CD4-positive, alpha-beta T cell treated with Interleukin-4 for 4 hours (primary cell): ENCODE measurements around the gene PRKCQ.
"Not testable (repeated sequence)": the region's sequence is repeated elsewhere in the genome, so short reads cannot be mapped to it uniquely, and the experiment has no call there.

Experiments used
- DNase-seq: peaks from one replicate; pipeline ENCODE4 v3.0.0-alpha.2; 2020

The PRKCQ gene

DNA sequence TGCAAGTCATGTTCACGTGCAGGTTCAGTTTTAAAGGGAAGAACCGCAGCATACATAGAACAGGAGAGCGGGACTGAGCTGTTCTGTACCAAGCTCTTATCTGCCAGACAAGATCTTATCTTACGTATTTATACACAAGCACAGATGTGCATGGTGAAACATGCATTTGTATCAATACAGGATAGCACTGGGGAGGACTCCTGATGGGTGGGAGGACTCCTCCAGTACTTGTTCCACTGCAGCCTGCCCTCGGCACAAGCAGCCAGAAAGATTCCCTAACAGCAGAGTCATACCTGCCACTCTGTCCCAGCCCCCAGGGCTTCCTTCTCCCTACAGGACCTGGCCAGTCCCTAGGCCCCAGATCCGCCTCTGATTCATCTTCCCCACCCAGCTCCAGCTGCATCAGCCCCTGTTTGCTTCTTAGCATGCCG is 13.2 kb upstream of the PRKCQ start:
- DNase-seq, result peak; percentile 82

DNA sequence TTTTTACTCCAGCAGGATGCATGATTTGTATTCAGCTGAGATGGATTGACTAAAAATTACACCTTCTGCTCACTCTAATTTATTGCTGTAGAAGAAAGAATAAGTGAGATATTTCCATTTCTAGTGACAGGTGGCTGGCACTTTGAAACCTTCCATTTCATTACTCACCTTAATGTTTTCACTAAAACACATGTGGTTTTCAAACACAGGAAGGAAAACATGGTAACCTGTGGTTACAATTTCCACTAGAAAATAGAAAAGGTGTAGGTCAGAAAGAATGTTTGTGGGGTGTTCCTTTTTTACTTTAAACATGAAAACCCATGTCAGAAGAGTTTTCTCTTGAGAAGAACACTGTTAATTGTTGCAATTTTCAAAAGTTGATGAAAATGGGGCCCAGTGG is 12.0 kb upstream of the PRKCQ start:
- DNase-seq, result peak; percentile 88

DNA sequence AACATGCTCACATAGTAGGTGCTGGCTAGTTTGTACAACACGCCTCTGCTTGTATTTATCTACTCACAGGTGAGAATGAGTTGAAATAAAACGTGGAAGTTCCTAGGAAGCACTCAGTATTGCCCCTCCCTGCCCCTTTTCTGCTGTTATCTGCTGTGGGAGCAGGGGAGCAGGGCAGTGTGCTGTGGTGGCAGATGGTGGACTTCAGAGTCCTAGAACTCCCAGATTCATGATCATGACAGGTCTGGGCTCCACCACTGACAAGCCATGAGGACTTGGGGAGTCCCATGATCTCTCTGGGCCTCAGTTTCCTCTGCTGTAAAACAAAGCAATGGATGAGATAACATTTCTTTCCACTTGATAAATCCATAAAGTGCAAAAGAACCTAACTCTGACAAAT is 11.6 kb upstream of the PRKCQ start:
- DNase-seq, result no peak

DNA sequence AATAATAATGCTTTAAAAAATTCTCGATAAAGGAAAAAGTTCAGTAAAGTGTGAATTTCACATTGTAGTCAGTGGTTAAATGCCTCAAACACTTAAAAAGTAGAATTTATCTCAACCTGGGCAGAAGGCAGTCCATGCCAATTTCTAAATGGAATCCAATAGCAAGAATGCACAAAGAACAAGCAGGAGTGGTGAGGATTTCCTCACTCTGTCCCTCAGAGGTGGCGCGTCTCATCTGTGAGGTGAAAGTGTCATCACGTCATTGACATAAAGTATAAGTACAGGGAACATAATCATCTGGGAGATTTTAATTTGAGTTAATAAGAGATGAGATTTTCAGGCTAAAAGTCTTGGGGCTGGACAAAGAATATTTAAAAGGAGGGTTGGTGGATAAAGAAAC is 10.0 kb upstream of the PRKCQ start:
- DNase-seq, result no peak

DNA sequence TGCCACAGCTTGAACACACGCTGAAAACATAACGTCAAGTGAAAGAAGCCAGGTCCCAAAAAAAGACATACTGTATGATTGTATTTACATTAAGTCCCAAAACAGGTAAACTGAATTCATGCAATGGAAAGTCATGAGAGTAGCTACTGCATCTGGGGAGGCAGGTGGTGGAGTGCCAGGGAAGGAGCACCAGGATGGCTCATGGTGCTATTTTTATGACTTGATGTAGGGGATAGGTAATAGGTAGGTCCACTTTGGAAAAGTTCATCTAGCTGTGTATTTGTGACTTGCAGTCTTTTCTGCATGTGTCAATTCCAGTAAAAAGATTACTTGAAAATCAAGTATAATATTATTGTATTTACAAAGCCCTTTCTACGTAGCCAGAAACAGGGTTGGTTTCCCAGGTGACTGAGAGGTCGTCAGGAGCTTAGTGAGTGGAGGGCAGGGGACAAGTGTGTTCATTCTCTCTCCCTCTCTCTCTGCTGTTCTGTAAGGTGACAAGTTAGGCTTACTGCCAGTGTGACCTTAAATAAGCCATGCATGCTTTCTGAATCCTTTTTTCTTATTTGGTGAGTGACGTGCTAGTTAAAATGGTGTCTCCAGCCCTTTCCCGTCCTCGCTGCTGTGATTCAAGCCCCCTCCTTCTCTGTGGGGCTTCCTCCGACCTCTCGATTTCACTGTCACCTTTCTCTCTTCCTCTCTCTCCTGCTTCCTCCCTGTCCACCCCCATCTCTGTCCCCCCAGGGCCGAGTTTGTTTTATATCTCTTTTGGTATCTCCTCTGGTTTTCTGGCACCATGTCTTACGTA is 9.4 kb upstream of the PRKCQ start:
- no peak for DNase-seq

DNA sequence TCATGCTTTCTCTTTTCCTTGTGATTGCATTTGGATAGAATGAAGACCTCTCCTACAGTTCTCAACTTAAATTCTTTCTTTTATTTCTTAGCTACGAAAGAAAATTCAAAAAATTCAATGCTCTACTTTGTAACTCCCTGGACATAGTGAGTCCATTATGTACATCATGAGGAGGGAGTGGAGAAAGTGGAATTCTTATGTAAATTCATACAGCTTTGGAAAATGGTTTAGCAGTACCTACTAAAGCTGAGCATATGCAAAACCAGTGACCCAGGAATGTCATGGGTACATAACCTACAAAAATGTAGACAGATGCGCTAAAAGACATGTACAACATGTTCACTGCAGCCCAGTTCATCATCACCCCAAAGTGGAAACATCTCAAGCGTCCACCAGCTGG is 8.8 kb upstream of the PRKCQ start:
- DNase-seq, result no peak

DNA sequence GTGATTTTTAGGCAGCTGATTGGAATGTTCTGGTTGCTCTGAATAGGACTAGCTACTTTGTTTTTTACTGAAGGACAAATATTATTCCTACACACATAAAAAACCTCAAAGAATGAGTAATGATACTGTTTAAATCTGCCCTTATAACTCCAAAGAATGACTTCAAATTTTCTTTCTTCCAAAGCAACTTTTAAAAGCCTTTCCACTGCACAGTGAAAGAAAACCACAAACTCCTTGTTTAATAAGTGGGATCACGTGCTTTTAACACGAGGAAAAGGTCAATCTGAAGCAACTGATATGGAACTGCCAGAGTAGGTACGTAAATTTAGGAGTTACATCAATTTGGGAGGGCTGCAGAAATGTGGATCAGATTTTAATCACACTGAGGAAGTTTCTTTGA is 8.0 kb upstream of the PRKCQ start:
- DNase-seq, result no peak

DNA sequence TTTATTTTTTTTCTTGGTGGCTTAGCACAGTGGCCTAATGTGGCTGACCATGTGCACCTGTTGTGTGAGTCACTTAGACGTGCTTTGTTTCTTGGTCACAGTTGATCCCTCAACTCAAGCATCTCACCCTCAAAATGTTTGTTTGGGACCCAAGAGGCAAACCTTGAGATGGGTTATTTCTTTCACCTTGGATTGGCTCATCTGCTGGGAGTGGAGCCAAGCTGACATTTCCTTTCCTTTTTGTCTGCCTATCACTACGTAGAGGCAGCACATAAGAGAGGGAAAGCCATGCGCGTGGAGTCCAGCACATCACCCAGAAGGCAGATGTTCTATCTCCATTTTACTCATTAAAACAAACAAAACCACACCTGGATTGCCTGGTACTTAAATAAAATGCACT is 6.4 kb upstream of the PRKCQ start:
- DNase-seq, result peak; percentile 51

DNA sequence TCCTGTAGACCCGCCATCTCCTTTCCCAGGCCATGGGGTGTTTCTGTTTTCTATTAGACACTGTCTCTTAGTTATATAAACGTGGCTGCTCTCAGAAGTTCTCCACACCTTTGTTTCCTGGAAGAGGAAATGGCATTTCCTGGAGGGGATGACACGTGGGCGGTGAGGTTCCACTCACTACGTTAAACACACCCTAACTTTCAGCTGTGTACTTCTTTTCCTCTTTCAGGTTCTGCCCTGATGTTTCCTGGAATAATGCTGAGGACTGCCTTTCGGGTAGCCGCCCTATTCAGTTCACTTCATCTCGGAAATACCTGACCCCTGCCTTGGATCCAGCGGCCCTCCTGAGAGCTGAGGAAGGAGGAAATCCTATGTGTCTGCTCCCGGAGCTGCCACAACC is 3.4 kb upstream of the PRKCQ start:
- DNase-seq, result peak; percentile 86

DNA sequence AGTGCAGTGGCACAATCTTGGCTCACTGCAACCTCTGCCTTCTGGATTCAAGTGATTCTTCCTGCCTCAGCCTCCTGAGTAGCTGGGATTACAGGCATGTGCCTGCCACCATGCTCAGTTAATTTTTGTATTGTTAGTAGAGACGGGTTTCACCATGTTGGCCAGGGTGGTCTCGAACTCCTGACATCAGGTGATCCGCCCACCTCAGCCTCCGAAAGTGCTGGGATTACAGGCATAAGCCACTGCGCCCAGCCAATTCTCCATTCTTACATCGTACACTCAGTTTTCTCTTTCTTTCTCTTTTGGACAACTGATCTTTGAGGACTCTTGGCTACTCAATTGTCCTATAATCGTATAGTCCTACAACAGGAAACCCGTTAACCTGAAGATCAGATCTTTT is 2.8 kb upstream of the PRKCQ start:
- not testable (repeated sequence) for DNase-seq

DNA sequence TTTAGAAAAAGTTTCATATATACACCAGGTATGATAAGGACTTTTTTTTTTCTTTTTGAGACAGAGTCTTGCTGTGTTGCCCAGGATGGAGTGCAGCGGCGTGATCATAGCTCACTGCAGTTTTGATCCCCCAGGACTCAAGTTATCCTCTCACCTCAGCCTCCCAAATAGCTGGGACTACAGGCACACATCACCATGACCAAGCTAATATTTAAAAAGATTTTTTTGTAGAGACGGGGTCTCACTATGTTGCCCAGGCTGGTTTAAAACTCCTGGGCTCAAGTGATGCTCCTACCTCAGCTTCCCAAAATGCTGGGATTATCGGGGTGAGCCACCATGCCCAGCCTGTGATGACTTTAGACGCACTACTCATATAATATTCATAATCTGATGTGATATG is 2.2 kb upstream of the PRKCQ start:
- DNase-seq, result no peak

DNA sequence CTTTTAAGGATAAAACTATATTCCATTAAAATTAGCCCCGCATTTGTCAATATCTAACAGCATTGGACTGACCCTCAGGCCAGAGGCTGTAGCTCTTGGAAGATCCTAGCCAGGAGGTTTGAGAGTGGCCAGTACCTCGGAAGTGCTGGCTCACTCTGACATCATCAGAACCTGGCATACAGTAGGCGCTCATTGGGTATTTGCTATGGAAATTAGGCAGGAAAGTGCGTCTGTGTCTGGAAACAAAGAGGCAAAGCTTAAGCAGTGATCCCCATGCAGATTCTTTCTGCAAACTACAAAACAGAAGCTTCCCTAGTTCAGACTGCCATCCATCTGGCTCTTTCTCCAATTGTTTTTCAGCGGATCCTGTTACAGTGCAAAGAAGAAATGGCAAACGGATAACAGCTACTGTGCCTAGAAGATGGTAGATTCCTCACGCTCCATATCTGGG is 1.7 kb upstream of the PRKCQ start:
- DNase-seq, result no peak

DNA sequence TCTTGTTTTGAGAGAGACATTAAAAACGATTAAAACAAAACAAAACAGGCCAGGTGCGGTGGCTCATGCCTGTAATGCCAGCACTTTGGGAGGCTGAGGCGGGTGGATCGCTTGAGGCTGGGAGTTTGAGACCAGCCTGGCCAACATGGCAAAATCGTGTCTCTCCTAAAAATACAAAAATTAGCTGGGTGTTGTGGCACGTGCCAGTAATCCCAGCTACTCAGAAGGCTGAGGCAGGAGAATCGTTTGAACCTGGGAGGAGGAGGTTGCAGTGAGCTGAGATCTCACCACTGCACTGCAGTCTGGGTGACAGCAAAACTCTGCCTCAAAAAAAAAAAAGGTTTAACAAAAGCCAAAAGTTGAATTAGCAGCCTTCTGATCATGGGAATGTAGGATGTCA is 1.1 kb upstream of the PRKCQ start:
- not testable (repeated sequence) for DNase-seq

DNA sequence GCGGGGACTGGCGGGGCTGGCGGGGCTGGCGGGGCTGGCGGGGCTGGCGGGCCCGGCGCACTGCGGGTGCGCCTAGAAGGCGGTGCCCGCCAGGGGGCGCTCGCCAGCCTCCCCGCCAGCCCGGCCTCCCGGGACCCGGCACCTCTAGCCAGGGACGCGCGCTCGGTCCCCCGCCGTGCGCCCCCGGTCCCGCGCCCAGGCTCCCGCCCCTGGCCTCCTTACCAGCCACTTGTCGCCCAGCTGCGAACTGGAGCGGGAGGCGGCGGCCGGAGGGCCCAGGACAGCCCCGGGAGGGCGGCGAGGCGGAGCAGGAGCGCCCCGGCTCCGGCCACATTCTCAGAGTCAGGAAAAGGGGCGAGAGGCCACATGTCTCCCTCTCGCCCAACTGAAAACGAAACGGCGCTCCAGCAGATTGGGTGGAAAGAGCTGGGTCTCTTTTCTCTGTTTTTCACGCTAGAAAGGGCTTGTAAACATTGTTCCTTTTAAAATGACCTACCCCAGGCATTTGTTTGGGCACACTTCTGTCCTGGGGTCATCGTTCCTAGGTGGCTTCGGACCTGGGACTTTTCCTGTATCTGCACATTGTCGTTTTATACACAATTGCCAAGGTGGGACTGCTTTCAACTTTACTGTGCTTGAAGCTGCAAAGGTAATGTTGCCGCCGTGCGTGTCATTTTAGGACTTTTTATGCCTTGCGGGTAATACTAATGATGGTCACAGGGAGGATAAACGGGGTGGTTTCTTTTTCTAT is 378 bp upstream of the PRKCQ start:
- DNase-seq, result peak; percentile 76

DNA sequence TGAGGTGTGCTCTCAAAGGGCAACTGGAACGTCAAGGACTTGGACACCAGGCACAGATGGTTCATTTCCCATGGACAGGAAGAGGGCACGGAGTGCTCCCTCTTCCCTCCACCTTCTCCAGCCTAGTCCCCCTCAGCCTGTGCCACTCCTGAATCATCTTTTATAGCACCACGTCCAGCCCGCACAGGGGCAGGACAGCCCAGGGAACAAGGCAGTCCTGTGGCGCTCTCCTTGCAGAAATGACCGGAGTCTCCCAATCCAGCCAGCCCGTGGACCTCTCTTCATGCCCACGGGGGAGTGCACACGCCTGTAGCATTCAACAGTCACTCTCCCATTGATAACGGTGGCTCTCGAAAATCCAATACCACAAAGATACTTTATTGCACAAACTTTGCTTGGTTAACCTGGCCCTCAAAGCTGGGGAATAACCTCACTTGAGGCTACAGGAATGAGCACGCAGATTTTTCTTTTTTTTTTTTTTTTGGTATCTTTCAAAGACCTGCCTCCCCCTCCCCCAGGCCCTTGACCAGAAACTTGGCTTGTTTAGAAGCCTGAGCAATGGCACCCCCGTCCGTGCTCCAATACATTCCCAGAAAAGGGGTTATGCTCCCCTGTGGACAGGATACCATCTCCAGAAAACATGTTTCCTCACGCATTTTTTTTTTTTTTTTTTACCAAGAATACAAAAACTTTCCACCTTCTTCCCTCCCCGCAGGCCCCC is 733 bp downstream of the PRKCQ start:
- peak; percentile 53 for DNase-seq

DNA sequence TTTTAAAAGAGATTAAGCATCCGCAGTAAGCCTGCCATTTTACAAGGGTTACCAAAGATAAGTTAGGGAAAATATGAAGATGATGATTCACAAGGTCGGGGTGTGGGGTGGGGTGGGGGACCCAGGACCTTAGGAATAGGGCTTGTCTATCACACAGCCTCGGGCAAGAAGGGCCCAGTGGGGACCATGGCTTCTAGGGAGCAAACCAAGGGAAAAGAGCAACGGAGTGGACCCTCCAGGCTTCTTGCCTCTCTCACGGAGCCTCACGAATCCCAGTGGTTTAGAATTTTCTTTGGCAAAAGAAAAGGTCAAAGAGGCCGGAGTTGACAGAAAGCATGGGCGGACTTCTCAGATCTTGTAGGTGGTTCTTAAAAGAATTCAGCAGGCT is 1.3 kb downstream of the PRKCQ start:
- DNase-seq, result no peak

DNA sequence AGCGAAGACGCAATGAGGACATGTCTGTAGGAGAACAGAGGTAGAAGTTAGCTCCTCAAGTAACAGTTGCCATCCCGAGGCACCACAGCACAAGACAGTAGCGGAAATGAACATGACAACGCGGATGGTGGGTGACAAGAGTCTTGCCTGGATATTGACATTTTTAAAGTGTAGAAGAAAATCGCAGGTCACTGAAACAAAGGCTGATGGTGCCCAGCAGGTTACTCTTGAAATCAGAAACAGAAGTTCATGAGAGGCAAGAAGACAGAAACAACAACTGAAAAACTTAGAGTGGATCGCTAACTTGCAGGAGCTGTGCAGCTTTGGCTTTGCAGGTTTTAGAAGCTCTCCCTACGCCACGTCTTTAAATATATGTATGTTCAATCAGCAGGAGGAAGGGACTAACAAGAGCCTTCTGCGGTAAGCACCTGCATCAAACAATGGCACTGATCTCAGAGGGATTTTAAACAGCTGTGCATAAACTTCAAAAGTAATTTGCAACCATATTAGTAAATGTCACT is 1.8 kb downstream of the PRKCQ start:
- peak; percentile 64 for DNase-seq

DNA sequence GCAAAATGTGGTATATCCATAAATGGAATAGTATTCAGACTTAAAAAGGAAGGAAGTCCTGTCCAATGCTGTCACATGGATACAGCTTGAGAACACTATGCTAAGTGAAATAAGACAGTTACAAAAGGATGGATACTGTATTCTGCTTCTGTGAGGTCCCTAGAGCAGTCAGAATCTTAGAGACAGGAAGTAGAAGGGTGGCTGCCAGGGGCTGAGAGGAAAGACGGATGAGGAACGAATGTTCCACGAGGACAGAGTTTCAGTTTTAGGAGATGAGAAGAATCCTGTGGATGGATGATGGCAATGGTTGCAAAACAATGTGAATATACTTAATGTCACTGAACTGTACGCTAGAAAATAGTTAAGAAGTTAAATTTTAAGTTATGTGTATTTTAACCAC is 3.8 kb downstream of the PRKCQ start:
- no peak for DNase-seq

DNA sequence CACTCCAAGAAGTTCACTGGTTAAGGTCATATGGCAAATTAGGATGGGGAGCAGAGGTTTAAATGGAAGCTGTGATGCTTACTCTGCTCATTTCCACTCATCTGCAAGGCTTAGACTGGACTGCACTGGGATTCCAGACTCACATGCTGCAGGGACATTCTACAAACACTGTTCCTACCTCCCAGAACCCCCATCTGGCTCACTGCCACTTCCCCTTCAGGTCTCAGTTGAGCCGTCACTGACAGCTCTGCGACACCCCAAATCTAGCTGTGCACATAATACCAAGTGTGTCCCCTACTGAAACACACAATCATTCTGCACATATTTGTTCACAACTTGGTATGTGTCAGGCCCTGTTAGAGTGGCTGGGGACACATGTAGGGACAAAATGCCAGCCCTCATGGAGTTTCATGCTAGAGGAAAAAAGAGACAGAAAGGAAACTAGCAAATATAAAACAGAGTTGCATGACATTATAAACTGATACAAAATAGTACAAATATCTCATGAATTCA is 5.4 kb downstream of the PRKCQ start:
- no peak for DNase-seq

DNA sequence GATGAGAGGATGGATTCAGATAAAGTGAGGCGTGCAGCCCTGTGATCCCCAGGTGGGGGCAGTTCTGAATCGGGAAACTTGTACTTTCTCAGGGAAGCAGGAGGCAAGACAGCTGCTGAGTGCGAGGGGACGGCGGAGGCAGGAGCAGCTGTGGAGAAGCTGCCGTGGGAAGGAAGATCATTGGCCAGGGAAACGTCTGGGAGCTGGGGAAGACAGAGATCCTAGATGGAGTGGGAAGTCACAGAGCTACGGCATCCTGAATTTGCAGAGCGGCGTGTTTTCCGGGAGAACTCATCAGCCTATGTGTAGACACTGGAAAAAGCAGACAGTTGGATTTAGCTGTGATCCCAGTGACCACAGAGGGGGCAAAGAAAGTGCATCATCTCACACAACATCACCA is 9.2 kb downstream of the PRKCQ start:
- DNase-seq, result no peak

DNA sequence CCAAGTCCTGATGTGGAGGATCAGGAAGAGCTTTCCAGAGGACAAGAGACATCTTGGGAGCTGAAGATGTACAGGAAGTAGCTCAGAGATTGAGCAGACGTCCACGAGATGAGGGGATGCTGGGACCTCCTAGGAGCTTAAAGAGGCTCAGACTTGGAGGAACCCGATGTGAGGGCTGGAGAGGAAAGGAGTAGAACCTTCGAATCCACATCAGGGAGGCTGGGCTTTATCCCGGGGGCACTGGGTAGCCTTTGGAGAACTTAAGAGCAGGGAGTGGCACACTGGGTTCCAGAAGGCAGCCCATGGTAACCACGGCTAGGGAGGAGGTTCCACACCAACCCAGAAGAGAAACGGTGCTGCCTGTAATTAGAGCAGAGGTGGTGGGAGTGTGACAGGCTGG is 10.8 kb downstream of the PRKCQ start:
- DNase-seq, result no peak

DNA sequence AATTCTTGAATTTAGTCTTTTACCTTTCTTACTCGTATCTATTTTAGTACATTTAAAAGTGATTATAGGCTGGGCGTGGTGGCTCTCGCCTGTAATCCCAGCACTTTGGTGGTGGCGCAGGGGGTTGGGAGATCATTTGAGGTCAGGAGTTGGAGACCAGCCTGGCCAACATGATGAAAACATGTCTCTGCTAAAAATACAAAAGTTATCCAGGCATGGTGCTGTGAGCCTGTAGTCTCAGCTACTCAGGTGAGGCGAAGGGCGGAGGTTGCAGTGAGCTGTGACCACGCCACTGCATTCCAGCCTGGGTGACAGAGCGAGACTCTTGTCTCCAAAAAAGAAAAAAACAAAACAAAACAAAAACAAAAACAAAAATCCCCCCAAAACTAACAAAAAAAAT is 12.2 kb downstream of the PRKCQ start:
- DNase-seq, result no peak

DNA sequence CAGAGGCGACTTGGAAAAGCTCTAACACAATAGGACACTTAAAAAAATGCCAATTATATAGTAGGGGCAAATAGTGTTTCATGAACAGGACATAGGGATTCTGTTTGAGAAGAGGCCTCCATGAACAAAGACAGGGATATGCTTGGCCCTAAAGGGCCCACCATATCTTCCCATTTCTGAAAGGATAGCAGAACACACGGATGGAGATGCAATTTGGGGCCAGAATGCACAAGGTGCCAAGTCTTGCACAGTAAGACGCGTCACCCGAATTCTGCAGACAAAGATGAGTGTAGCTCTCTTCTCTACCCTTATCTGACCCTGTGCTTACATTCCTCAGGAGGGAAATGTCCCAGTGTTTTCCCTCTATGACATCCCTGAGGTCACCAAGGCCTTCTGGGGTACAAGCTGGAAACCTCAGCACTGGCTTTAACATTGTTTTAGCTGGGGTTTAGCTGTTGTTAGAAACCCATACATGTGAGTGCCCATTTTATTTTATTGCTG is 12.8 kb downstream of the PRKCQ start:
- no peak for DNase-seq
